ENCODE measurements around the gene PRRC2C. TPM values are rescaled to one million over a fixed set of nuclear protein-coding genes. Genes with fewer than 3 reads are reported as not detected.

Gene PRRC2C
- total RNA-seq, 1 experiment from 2014 or later, result 222 TPM

DNA sequence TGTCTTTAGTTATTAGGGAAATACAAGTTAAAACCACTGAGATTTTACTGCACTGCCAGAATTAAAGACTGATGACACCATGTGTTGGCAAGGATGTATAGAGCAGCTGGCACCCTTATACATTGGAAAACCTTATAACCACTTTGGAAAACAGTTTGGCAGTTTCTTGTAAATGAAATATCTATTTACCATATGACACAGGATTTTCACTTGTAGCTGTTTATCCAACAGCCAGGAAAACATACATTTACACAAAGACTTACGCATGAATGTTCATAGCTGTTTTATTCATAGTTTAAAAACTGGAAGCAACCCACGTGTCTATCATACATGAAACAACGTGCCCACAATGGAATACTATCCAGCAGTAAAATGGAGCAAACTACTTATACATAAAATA, 45.3 kb downstream of the PRRC2C start:
- CTCF ChIA-PET, result interaction anchor here (0.5 kb wide), 1 partner anchor 10 kb away, joined by 9 read pairs; no protein-coding TSS in a partner anchor
- intact Hi-C loops (cut with micrococcal nuclease; ENCODE audit: unreplicated experiment), result no loop called here
- no peak overlapping the region for H3K4me3 ChIP-seq (ENCODE audit: low read depth, low read length, poor library complexity, severe bottlenecking)
- TF ChIP-seq, protein P1, sequence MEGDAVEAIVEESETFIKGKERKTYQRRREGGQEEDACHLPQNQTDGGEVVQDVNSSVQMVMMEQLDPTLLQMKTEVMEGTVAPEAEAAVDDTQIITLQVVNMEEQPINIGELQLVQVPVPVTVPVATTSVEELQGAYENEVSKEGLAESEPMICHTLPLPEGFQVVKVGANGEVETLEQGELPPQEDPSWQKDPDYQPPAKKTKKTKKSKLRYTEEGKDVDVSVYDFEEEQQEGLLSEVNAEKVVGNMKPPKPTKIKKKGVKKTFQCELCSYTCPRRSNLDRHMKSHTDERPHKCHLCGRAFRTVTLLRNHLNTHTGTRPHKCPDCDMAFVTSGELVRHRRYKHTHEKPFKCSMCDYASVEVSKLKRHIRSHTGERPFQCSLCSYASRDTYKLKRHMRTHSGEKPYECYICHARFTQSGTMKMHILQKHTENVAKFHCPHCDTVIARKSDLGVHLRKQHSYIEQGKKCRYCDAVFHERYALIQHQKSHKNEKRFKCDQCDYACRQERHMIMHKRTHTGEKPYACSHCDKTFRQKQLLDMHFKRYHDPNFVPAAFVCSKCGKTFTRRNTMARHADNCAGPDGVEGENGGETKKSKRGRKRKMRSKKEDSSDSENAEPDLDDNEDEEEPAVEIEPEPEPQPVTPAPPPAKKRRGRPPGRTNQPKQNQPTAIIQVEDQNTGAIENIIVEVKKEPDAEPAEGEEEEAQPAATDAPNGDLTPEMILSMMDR (conservative IDR thresholded peaks at IDR 0.05; ENCODE audit: low read depth, low read length), result no peak
- TF ChIP-seq EZH2 (IDR thresholded peaks at IDR 0.05; ENCODE audit: borderline replicate concordance, low read depth, low read length, poor library complexity, severe bottlenecking), result no peak
- peaks cover 90% of the 10 kb centered on the region for H3K36me3 ChIP-seq (ENCODE audit: insufficient read depth, low read length, poor library complexity, severe bottlenecking)
- no peak for DNase-seq (ENCODE audit: low spot score)
- no peaks in the 10 kb centered on the region for H3K4me1 ChIP-seq (ENCODE audit: insufficient read depth, low read length, poor library complexity, severe bottlenecking)
- BruUV-seq (replicated peaks), result no TSS peak
- no peaks in the 10 kb centered on the region for H3K27me3 ChIP-seq (replicated peaks; ENCODE audit: insufficient read depth, low read depth, low read length, poor library complexity)
- no peaks in the 10 kb centered on the region for H3K9me3 ChIP-seq (ENCODE audit: low read depth, low read length, poor library complexity, severe bottlenecking)
- POLR2A ChIA-PET (ENCODE audit: low non-redundant PET), result no interaction called here
- no peak overlapping the region for H3K27ac ChIP-seq (ENCODE audit: low read depth, low read length, poor library complexity, severe bottlenecking)

DNA sequence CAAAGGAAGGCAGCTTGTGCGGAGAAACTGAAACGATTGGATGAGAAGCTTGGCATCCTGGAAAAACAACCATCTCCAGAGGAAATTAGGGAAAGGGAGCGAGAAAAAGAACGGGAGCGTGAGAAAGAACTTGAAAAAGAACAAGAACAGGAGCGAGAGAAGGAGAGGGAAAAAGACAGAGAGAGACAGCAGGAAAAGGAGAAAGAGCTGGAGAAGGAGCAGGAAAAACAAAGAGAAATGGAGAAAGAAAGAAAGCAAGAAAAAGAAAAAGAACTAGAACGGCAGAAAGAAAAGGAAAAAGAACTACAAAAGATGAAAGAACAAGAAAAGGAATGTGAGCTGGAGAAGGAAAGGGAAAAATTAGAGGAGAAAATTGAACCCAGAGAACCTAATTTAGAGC, 47.2 kb downstream of the PRRC2C start:
- intact Hi-C loops (cut with micrococcal nuclease; ENCODE audit: unreplicated experiment), result no loop called here
- ChIA-PET CTCF (no interaction called here), POLR2A (ENCODE audit: low non-redundant PET) (no interaction called here)
- H3K4me3 ChIP-seq (ENCODE audit: low read depth, low read length, poor library complexity, severe bottlenecking), result no peak overlapping the region
- H3K36me3 ChIP-seq (ENCODE audit: insufficient read depth, low read length, poor library complexity, severe bottlenecking), result peaks cover 96% of the 10 kb centered on the region
- no peaks in the 10 kb centered on the region for H3K4me1 ChIP-seq (ENCODE audit: insufficient read depth, low read length, poor library complexity, severe bottlenecking)
- TF ChIP-seq, protein P1 (conservative IDR thresholded peaks at IDR 0.05; ENCODE audit: low read depth, low read length), result no peak
- no peak for TF ChIP-seq EZH2 (IDR thresholded peaks at IDR 0.05; ENCODE audit: borderline replicate concordance, low read depth, low read length, poor library complexity, severe bottlenecking)
- no peaks in the 10 kb centered on the region for H3K9me3 ChIP-seq (ENCODE audit: low read depth, low read length, poor library complexity, severe bottlenecking)
- DNase-seq (ENCODE audit: low spot score), result no peak
- no peak overlapping the region for H3K27ac ChIP-seq (ENCODE audit: low read depth, low read length, poor library complexity, severe bottlenecking)
- BruUV-seq (replicated peaks), result TSS peak; percentile 71
- H3K27me3 ChIP-seq (replicated peaks; ENCODE audit: insufficient read depth, low read depth, low read length, poor library complexity), result no peaks in the 10 kb centered on the region

DNA sequence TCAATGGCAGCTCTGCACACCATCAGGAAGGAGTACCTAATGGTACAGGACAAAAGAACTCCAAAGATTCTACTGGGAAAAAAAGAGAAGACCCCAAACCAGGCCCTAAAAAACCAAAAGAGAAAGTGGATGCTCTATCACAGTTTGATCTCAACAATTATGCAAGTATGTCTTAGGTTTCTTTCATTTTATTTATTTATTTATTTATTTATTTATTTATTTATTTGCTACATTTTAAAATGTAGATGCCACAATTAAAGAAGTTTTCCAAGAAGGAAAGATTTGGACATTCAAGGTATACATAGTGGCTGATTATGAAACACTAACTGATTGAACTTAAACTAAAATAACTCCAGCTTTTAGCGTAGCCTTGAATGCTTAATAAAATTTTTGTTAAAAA, 60.2 kb downstream of the PRRC2C start:
- ChIA-PET CTCF (no interaction called here), POLR2A (ENCODE audit: low non-redundant PET) (no interaction called here)
- no peaks in the 10 kb centered on the region for H3K27me3 ChIP-seq (replicated peaks; ENCODE audit: insufficient read depth, low read depth, low read length, poor library complexity)
- no peaks in the 10 kb centered on the region for H3K9me3 ChIP-seq (ENCODE audit: low read depth, low read length, poor library complexity, severe bottlenecking)
- no peak overlapping the region for H3K27ac ChIP-seq (ENCODE audit: low read depth, low read length, poor library complexity, severe bottlenecking)
- H3K36me3 ChIP-seq (ENCODE audit: insufficient read depth, low read length, poor library complexity, severe bottlenecking), result peaks cover 95% of the 10 kb centered on the region
- BruUV-seq (replicated peaks), result no TSS peak
- H3K4me3 ChIP-seq (ENCODE audit: low read depth, low read length, poor library complexity, severe bottlenecking), result no peak overlapping the region
- TF ChIP-seq EZH2 (IDR thresholded peaks at IDR 0.05; ENCODE audit: borderline replicate concordance, low read depth, low read length, poor library complexity, severe bottlenecking), result no peak
- TF ChIP-seq, protein P1 (conservative IDR thresholded peaks at IDR 0.05; ENCODE audit: low read depth, low read length), result no peak
- no peak for DNase-seq (ENCODE audit: low spot score)
- no peaks in the 10 kb centered on the region for H3K4me1 ChIP-seq (ENCODE audit: insufficient read depth, low read length, poor library complexity, severe bottlenecking)
- intact Hi-C loops (cut with micrococcal nuclease; ENCODE audit: unreplicated experiment), result no loop called here

Measured in A673 (cell line).